Measurements from ENCODE around the gene NSFL1C.

GRCh38 chr20:1427457-1428054 is 39.1 kb downstream of the NSFL1C start:
- TF ChIP-seq CTCF (conservative IDR thresholded peaks at IDR 0.05; ENCODE audit: low read depth, low read length) (no peak), USF2 (IDR thresholded peaks at IDR 0.05; ENCODE audit: low read depth, low read length) (no peak), CHD1 (IDR thresholded peaks at IDR 0.05; ENCODE audit: low read depth, low read length) (no peak), POLR2A (IDR thresholded peaks at IDR 0.05; ENCODE audit: low read depth, low read length) (no peak), RFX5 (IDR thresholded peaks at IDR 0.05; ENCODE audit: low read depth, low read length) (no peak), BHLHE40 (IDR thresholded peaks at IDR 0.05; ENCODE audit: low read depth, low read length) (no peak), SMC3 (IDR thresholded peaks at IDR 0.05; ENCODE audit: low read depth, low read length) (no peak), RCOR1 (IDR thresholded peaks at IDR 0.05; ENCODE audit: insufficient replicate concordance, low read length) (no peak), MAFK (IDR thresholded peaks at IDR 0.05; ENCODE audit: low read depth, low read length) (no peak)
